ENCODE data around the gene SLC15A4.

The SLC15A4 gene

DNA sequence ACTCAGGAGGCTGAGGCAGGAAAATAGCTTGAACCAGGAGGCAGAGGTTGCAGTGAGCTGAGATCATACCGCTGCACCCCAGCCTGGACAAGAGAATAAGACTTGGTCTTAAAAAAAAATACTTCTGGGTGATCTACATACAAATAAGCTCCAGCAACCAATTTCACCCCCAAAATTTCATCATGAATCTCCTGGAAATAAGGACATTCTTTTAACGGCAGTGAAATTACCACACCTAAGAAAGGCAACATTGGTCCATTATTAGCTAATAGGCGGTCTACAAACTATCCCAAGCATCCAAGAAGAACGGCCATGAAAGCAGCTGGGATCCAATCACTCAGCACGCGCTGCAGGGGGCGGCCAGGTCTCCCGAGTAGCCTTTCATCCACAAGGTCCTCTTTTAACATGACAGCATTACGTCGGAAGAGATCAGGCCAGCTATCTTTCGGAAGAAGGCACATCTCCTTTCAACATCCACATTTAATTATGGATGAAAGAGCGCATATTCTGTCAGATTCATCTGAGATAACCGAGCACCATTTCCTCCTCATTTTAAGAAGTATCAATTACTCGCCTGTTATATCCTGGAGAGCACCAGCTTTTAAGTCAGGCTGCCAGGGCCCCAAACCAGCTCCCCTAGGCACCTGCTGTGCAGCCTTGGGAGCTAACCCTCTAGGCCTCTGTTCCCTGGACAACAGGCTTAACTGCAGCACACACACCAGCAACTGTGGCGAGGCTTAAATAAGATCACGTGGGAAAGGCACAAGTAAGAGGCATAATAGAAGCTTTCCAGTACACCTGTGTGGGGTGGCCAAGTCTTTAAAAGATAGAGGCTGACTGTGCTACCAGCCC is 4.2 kb downstream of the SLC15A4 start:
- peaks cover 97% of the 10 kb centered on the region for H3K79me2 ChIP-seq (ENCODE audit: low read length)
- no peaks in the 10 kb centered on the region for H3K9me3 ChIP-seq (ENCODE audit: insufficient read depth, low read length)
- peaks cover 65% of the 10 kb centered on the region for H3K4me1 ChIP-seq (ENCODE audit: low read length)
- no peak for TF ChIP-seq EZH2phosphoT487 (IDR thresholded peaks at IDR 0.05; ENCODE audit: low read depth)
- TF ChIP-seq, protein P1, sequence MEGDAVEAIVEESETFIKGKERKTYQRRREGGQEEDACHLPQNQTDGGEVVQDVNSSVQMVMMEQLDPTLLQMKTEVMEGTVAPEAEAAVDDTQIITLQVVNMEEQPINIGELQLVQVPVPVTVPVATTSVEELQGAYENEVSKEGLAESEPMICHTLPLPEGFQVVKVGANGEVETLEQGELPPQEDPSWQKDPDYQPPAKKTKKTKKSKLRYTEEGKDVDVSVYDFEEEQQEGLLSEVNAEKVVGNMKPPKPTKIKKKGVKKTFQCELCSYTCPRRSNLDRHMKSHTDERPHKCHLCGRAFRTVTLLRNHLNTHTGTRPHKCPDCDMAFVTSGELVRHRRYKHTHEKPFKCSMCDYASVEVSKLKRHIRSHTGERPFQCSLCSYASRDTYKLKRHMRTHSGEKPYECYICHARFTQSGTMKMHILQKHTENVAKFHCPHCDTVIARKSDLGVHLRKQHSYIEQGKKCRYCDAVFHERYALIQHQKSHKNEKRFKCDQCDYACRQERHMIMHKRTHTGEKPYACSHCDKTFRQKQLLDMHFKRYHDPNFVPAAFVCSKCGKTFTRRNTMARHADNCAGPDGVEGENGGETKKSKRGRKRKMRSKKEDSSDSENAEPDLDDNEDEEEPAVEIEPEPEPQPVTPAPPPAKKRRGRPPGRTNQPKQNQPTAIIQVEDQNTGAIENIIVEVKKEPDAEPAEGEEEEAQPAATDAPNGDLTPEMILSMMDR (IDR thresholded peaks at IDR 0.05; ENCODE audit: low read depth, low read length) = no peak
- peak overlapping the region; percentile 66 for H3K9ac ChIP-seq (ENCODE audit: low read length)
- H3K36me3 ChIP-seq (replicated peaks; ENCODE audit: low read depth, low read length) = peaks cover 30% of the 10 kb centered on the region
- peak overlapping the region; percentile 85 for H3K4me2 ChIP-seq (ENCODE audit: low read length)
- peak overlapping the region; percentile 96 for H3K27ac ChIP-seq (ENCODE audit: low read length)
- no peak overlapping the region for H2AFZ ChIP-seq (ENCODE audit: low read depth, low read length)
- H3K27me3 ChIP-seq (ENCODE audit: low read depth, low read length) = no peaks in the 10 kb centered on the region
- H3K4me3 ChIP-seq (ENCODE audit: low read length) = peak overlapping the region; percentile 97
- peaks cover 60% of the 10 kb centered on the region for H4K20me1 ChIP-seq (ENCODE audit: insufficient read depth, low read length)

DNA sequence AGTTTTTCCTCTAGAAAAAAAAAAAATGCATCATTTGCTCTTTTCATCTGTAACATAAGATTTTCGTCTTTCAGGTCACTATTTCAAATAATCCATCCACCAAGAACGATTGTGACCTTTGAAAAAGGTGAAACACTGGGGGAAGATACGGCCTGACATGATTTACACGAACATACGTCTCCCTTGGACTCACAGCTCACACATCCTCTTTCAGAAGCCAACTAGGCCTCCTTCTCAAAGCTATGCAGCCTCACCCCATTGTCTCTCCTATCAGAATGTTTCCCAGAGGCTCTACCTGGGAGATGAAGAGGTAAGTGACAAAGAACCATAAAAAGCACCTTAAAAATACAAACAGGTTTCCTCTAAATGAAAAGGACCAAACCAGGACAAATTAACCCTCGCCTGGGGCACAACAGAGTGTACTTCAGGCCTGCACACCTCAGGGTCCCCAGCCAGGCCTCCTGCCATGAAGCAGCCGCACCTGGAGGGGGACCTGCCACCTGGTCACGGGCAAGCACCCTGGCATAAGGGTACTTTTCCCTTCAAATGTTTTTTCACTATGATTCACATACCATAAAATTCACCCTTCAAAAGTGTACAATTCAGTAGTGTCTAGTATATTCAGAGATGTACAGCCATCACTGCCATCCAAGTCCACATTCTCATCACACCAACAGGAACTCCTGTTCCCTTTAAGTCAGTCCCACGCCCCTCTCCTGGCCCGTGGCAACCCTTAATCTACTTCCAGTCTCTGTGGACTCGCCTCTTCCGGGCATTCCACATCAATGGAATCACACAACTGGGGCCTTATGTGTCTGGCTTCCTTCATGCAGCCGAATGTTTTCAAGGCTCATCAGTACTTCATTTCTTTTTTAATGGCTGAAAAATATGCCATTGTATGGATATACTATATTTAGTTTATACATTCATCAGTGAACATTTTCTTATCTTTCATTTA is 5.4 kb downstream of the SLC15A4 start:
- H3K27me3 ChIP-seq (ENCODE audit: low read depth, low read length) = no peaks in the 10 kb centered on the region
- H3K9ac ChIP-seq (ENCODE audit: low read length) = peak overlapping the region; percentile 42
- H3K4me2 ChIP-seq (ENCODE audit: low read length) = peak overlapping the region; percentile 80
- TF ChIP-seq, protein P1 (IDR thresholded peaks at IDR 0.05; ENCODE audit: low read depth, low read length) = no peak
- TF ChIP-seq EZH2phosphoT487 (IDR thresholded peaks at IDR 0.05; ENCODE audit: low read depth) = no peak
- no peak overlapping the region for H2AFZ ChIP-seq (ENCODE audit: low read depth, low read length)
- peaks cover 41% of the 10 kb centered on the region for H3K36me3 ChIP-seq (replicated peaks; ENCODE audit: low read depth, low read length)
- H4K20me1 ChIP-seq (ENCODE audit: insufficient read depth, low read length) = peaks cover 72% of the 10 kb centered on the region
- H3K79me2 ChIP-seq (ENCODE audit: low read length) = peaks cover 100% of the 10 kb centered on the region
- no peaks in the 10 kb centered on the region for H3K9me3 ChIP-seq (ENCODE audit: insufficient read depth, low read length)
- H3K27ac ChIP-seq (ENCODE audit: low read length) = peak overlapping the region; percentile 96
- peak overlapping the region; percentile 64 for H3K4me3 ChIP-seq (ENCODE audit: low read length)
- H3K4me1 ChIP-seq (ENCODE audit: low read length) = peaks cover 74% of the 10 kb centered on the region

DNA sequence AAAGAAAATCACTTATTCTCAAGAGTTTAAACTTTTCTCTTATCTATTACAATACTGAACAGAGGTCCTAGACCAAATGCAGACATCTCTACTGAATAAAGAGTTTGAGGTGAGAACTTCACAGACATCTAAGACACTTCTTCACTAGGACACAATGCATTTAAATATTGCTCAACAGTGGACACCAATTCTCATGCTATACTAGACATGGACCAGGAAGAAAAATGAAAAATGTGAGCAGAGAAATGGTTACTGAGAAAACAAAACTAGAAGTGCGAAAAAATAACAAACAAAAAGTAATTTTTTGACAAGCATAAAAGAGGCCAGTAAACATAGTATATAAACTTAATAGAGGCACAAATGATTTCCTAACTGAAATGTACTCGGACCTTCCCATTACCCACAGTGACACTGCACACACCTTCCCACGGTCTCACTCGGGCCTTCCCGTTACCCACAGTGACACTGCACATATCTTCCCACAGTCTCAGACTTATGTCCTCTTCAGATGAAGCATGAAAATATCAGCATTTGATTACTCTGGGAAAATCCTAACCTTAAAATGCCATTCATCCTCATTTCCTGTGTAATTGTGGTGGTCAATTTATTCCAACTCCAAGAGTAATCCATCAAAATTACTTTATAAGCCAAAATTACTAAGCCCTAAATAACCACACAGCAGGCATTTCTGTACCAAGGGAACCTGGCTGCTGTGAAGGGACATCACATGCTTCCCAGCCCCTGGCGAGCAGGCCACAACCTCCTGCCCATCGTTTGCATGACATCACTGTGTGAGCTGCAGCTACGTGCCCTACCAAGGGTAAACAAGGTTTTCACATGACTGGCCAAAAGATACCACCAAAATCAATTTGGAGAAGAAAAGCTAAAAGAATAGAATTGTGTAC is 6.4 kb downstream of the SLC15A4 start:
- Histone ChIP-seq H3K4me1 (ENCODE audit: low read length) (peaks cover 79% of the 10 kb centered on the region), H3K27ac (ENCODE audit: low read length) (peak overlapping the region; percentile 96), H3K9ac (ENCODE audit: low read length) (peak overlapping the region; percentile 42), H4K20me1 (ENCODE audit: insufficient read depth, low read length) (peaks cover 81% of the 10 kb centered on the region), H3K36me3 (replicated peaks; ENCODE audit: low read depth, low read length) (peaks cover 50% of the 10 kb centered on the region), H3K27me3 (ENCODE audit: low read depth, low read length) (no peaks in the 10 kb centered on the region), H3K4me3 (ENCODE audit: low read length) (peak overlapping the region; percentile 64), H3K79me2 (ENCODE audit: low read length) (peaks cover 100% of the 10 kb centered on the region), H3K9me3 (ENCODE audit: insufficient read depth, low read length) (no peaks in the 10 kb centered on the region), H3K4me2 (ENCODE audit: low read length) (peak overlapping the region; percentile 80), H2AFZ (ENCODE audit: low read depth, low read length) (no peak overlapping the region)
- no peak for TF ChIP-seq EZH2phosphoT487 (IDR thresholded peaks at IDR 0.05; ENCODE audit: low read depth)
- TF ChIP-seq, protein P1 (IDR thresholded peaks at IDR 0.05; ENCODE audit: low read depth, low read length) = no peak

All from OCI-LY3 (cell line).